GM23338 (cell line): ENCODE data around the gene ERMN. TPM values are rescaled to one million over a fixed set of nuclear protein-coding genes. Genes with fewer than 3 reads are reported as not detected.

ENCODE experiments used
- ATAC-seq: fragments of 200-7000 bp; cut with Tn5 transposase; 3 replicates; pipeline ENCODE4 v1.9.1; 2020
- DNase-seq: peaks from one replicate; pipeline ENCODE4 v3.0.0-alpha.2; 2015; ENCODE audit warnings: low spot score
- H2AFZ ChIP-seq: fragments of 200-600 bp; sonication (generic); 2 replicates; pipeline ENCODE4 v1.8.0; 2016; ENCODE audit warnings: antibody characterized with exemption, mild to moderate bottlenecking, moderate library complexity
- H3F3A ChIP-seq: fragments of 200-600 bp; sonication (generic); replicated peaks from 2 replicates; pipeline ENCODE4 v1.8.0; 2017; ENCODE audit warnings: antibody characterized with exemption, mixed run types, low read depth
- H3K27ac ChIP-seq: fragments of 200-600 bp; sonication (generic); 2 replicates; pipeline ENCODE4 v1.6.1; 2016; ENCODE audit warnings: low read depth
- H3K27me3 ChIP-seq: fragments of 200-600 bp; sonication (generic); 2 replicates; pipeline ENCODE4 v1.8.0; 2016; ENCODE audit warnings: mild to moderate bottlenecking, mixed run types, moderate library complexity; ENCODE audit not compliant: insufficient read depth
- H3K36me3 ChIP-seq: fragments of 200-600 bp; sonication (generic); 2 replicates; pipeline ENCODE4 v1.8.0; 2016; ENCODE audit warnings: mild to moderate bottlenecking; ENCODE audit not compliant: insufficient read depth
- H3K4me1 ChIP-seq: fragments of 200-600 bp; sonication (generic); 2 replicates; pipeline ENCODE4 v1.8.0; 2016; ENCODE audit warnings: mild to moderate bottlenecking, moderate library complexity; ENCODE audit not compliant: insufficient read depth
- H3K4me2 ChIP-seq: fragments of 200-600 bp; sonication (generic); 2 replicates; pipeline ENCODE4 v1.7.1; 2017; ENCODE audit warnings: mixed run types
- H3K4me3 ChIP-seq: fragments of 200-600 bp; sonication (generic); 2 replicates; pipeline ENCODE4 v1.6.1; 2016; ENCODE audit warnings: mixed run types
- H3K79me2 ChIP-seq: fragments of 200-600 bp; sonication (generic); replicated peaks from 2 replicates; pipeline ENCODE4 v1.8.0; 2017; ENCODE audit warnings: mild to moderate bottlenecking; ENCODE audit not compliant: insufficient read depth
- H3K9me2 ChIP-seq: fragments of 200-600 bp; sonication (generic); 2 replicates; pipeline ENCODE4 v1.8.0; 2017; ENCODE audit not compliant: insufficient read depth
- H4K20me1 ChIP-seq: fragments of 200-600 bp; sonication (generic); replicated peaks from 2 replicates; pipeline ENCODE4 v1.8.0; 2017; ENCODE audit warnings: mild to moderate bottlenecking; ENCODE audit not compliant: insufficient read depth
- H3K27ac Mint-ChIP-seq: 2 replicates; pipeline ENCODE4 v1.8.0; 2020; ENCODE audit warnings: inconsistent platforms, mild to moderate bottlenecking, moderate library complexity, mixed read lengths
- H3K27me3 Mint-ChIP-seq: 3 replicates; pipeline ENCODE4 v1.8.0; 2022; ENCODE audit warnings: low read depth, mild to moderate bottlenecking, moderate library complexity, mixed read lengths, inconsistent platforms; ENCODE audit not compliant: insufficient read depth, poor library complexity
- H3K36me3 Mint-ChIP-seq: 3 replicates; pipeline ENCODE4 v1.8.0; 2021; ENCODE audit warnings: low read depth, mild to moderate bottlenecking, inconsistent platforms, moderate library complexity, mixed read lengths
- H3K4me1 Mint-ChIP-seq: 3 replicates; pipeline ENCODE4 v1.8.0; 2020; ENCODE audit warnings: mild to moderate bottlenecking, inconsistent platforms, mixed read lengths
- H3K4me3 Mint-ChIP-seq: 3 replicates; pipeline ENCODE4 v1.8.0; 2021; ENCODE audit warnings: moderate library complexity, mild to moderate bottlenecking, inconsistent platforms, mixed read lengths
- H3K9me3 Mint-ChIP-seq: 3 replicates; pipeline ENCODE4 v1.8.0; 2020; ENCODE audit warnings: moderate library complexity, mild to moderate bottlenecking, inconsistent platforms, mixed read lengths
- ETS1 ChIP-seq: IDR thresholded peaks from 2 replicates; pipeline ENCODE4 v1.6.1; 2016; ENCODE audit warnings: antibody characterized with exemption
- EZH2 ChIP-seq: fragments of 200-600 bp; sonication (generic); IDR thresholded peaks from one replicate; pipeline ENCODE4 v1.8.0; 2017; ENCODE audit warnings: antibody characterized with exemption, mild to moderate bottlenecking, low read depth; ENCODE audit not compliant: unreplicated experiment
- EZH2phosphoT487 ChIP-seq: fragments of 200-600 bp; sonication (generic); IDR thresholded peaks from one replicate; pipeline ENCODE4 v1.8.1; 2018; ENCODE audit warnings: antibody characterized with exemption; ENCODE audit not compliant: unreplicated experiment
- JUNB ChIP-seq: IDR thresholded peaks from one replicate; pipeline ENCODE4 v1.6.1; 2016; ENCODE audit warnings: antibody characterized with exemption; ENCODE audit not compliant: unreplicated experiment
- NANOG ChIP-seq: IDR thresholded peaks from 2 replicates; pipeline ENCODE4 v1.6.1; 2016; ENCODE audit warnings: antibody characterized with exemption, borderline replicate concordance
- ZNF114 ChIP-seq: fragments of 250-450 bp; sonication (Bioruptor Pico); IDR thresholded peaks from 2 replicates; pipeline ENCODE4 v1.5.0; 2020; ENCODE audit warnings: mild to moderate bottlenecking, moderate library complexity
- ZNF462 ChIP-seq: fragments of 250-450 bp; sonication (Bioruptor Pico); IDR thresholded peaks from 2 replicates; pipeline ENCODE4 v1.5.0; 2020; ENCODE audit warnings: mild to moderate bottlenecking, moderate library complexity
- polyA plus RNA-seq: library from polyadenylated mRNA; unstranded; fragments of >200 nt; fragmentation: Nextera tagmentation; extraction: Ambion mirVana; gene quantifications from 2 replicates; pipeline ENCODE4 v1.2.1, GENCODE V29; 2016
- total RNA-seq: library from RNA; depleted of rRNA; stranded (reverse); fragments of >200 nt; shearing (Covaris generic); gene quantifications from 2 replicates; pipeline ENCODE4 v1.2.3, GENCODE V29; 2014

The ERMN gene
- total and polyA plus RNA-seq, 2 experiments from 2014 or later, result 0.35 to 0.44 TPM

- ATAC-seq (no peak), DNase-seq (no peak)
- Histone ChIP-seq H3K4me3 (no peak overlapping the region), H3K4me2 (no peak overlapping the region), H3K27me3 (no peaks in the 10 kb centered on the region), H3K36me3 (no peaks in the 10 kb centered on the region), H3K9me2 (no peaks in the 10 kb centered on the region; the same call in 1 of the 2 replicates), H2AFZ (no peak overlapping the region), H3K4me1 (peaks cover 22% of the 10 kb centered on the region), H4K20me1 (no peaks in the 10 kb centered on the region), H3K27ac (no peak overlapping the region), H3F3A (no peaks in the 10 kb centered on the region), H3K79me2 (no peaks in the 10 kb centered on the region)
- Mint-ChIP-seq H3K4me1 (peaks cover 27% of the 10 kb centered on the region), H3K27ac (no peak overlapping the region), H3K36me3 (no peaks in the 10 kb centered on the region), H3K9me3 (no peaks in the 10 kb centered on the region), H3K27me3 (peaks cover 2% of the 10 kb centered on the region), H3K4me3 (no peak overlapping the region)
- TF ChIP-seq JUNB (no peak), EZH2 (no peak), EZH2phosphoT487 (no peak)
Observed at GRCh38 chr2:157311706-157312105, 13.9 kb downstream of the ERMN start.

GRCh38 chr2:157309878-157310277, 15.7 kb downstream of the ERMN start:
- peaks cover 19% of the 10 kb centered on the region for H3K4me1 Mint-ChIP-seq
- H3K27ac Mint-ChIP-seq, result no peak overlapping the region
- H3K36me3 ChIP-seq, result no peaks in the 10 kb centered on the region
- peaks cover 9% of the 10 kb centered on the region; the same call in 1 of the 2 replicates for H3K4me1 ChIP-seq
- H3K9me2 ChIP-seq, result no peaks in the 10 kb centered on the region
- 0 out of 2 replicates have a peak overlapping the region, but pooled peaks have one; percentile 21 for H3K4me2 ChIP-seq
- ATAC-seq (no peak), DNase-seq (no peak)
- no peak for TF ChIP-seq ETS1
- no peak for TF ChIP-seq ZNF114 (CRISPR knock-in tag)
- TF ChIP-seq NANOG, result no peak
- TF ChIP-seq ZNF462 (CRISPR knock-in tag), result no peak
- no peak overlapping the region for H3K4me3 ChIP-seq
- no peaks in the 10 kb centered on the region for H3K79me2 ChIP-seq
- H3K27ac ChIP-seq, result no peak overlapping the region
- no peaks in the 10 kb centered on the region for H3K36me3 Mint-ChIP-seq
- no peak overlapping the region for H3K4me3 Mint-ChIP-seq
- no peak overlapping the region for H2AFZ ChIP-seq
- H3K9me3 Mint-ChIP-seq, result no peaks in the 10 kb centered on the region
- peaks cover 2% of the 10 kb centered on the region for H3K27me3 Mint-ChIP-seq
- no peaks in the 10 kb centered on the region for H4K20me1 ChIP-seq
- H3F3A ChIP-seq, result no peaks in the 10 kb centered on the region
- no peaks in the 10 kb centered on the region for H3K27me3 ChIP-seq
